GM10847 (cell line): ENCODE data around the gene SP1.

Experiments
- POLR2A ChIP-seq: IDR thresholded peaks from 2 replicates; pipeline ENCODE4 v1.6.1; 2011; ENCODE audit not compliant: insufficient read length; ENCODE audit errors: extremely low read depth

The SP1 gene

DNA sequence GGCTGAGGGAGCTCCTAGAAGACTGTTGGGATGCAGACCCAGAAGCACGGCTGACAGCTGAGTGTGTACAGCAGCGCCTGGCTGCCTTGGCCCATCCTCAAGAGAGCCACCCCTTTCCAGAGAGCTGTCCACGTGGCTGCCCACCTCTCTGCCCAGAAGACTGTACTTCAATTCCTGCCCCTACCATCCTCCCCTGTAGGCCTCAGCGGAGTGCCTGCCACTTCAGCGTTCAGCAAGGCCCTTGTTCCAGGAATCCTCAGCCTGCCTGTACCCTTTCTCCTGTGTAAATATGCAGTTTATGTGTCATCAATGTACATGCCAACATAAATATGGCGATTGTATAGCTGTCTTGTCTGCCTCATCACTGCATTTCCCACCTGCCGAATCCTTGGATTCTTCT lies 51.2 kb downstream of the SP1 start:
- TF ChIP-seq POLR2A = no peak

DNA sequence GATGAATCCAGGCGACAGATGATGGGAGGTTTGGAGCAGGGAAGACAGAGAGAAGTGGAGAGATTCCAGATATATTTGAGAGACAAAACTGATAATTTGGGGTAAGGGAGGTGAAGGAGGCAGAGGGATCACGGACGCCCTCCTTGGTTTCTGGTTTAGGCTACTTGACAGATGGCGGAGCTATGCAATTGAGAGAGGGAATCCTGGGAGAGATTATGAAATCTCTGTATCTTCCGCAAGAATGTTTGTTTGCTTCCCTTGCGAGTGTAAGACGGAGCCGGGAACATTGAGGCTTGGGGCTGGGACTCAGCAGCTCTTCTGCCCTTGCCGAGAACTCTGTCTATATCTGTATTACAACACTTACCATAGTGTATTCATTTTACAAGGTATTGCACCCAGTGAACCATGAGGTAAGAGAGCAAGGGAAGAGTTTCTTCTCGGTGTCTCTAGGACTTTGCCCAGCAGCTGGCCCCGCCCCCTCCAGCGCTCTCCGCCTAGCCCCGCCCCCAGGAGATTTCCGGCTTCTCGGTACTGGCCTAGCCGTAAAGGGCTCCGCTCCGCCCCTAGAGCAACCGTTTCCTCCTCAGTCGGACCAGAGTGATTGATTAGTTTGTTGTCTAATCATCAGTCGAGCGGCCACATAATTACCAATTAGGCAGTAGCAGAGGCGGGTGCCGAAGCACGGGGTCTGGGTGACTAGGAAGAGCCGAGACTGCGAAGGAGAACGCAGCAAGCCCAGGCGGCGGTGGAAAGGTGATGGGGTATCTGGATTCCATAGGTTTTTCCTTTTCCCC lies 61.3 kb downstream of the SP1 start, which contains the start of gene PRR13:
TSS of gene PRR13 (plus strand) at position 695 of the 794 bp plus-strand sequence. CDS start 981 bp downstream, outside the sequence.
- peak; percentile 94 for TF ChIP-seq POLR2A

DNA sequence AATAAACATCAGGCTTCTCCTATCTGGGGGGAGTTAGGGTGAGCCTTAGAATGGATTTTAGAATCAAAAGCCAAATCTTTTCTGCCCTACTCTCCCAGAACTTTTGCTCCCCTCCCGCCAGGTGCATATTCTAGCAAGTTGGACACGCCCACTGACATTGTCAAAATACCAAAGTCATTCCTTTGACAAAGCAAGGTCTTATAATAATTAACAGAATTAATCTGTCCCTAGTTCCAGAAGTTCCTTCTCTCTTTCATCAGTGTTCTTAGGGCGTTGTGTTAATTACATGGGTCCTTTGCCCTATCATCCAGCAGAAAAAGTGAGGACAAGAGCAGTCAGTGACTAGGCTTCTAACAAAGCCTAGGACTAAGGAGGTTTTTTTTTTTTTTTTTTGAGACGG lies 64.0 kb downstream of the SP1 start:
- TF ChIP-seq POLR2A = no peak

DNA sequence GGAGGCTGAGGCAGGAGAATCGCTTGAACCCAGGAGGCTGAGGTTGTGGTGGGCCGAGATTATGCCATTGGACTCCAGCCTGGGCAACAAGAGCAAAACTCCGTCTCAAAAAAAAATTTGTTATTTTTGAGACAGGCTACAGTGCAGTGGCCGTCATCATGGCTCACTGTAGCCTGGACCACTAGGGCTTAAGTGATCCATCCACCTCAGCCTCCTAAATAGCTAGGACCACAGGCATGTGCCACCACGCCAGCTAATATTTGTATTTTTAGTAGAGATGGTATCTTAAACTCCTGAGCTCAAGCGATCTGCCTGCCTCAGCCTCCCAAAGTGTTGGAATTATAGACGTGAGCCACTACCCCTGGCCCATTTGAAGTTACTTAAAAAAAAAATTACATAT lies 71.0 kb downstream of the SP1 start:
- TF ChIP-seq POLR2A = no peak

DNA sequence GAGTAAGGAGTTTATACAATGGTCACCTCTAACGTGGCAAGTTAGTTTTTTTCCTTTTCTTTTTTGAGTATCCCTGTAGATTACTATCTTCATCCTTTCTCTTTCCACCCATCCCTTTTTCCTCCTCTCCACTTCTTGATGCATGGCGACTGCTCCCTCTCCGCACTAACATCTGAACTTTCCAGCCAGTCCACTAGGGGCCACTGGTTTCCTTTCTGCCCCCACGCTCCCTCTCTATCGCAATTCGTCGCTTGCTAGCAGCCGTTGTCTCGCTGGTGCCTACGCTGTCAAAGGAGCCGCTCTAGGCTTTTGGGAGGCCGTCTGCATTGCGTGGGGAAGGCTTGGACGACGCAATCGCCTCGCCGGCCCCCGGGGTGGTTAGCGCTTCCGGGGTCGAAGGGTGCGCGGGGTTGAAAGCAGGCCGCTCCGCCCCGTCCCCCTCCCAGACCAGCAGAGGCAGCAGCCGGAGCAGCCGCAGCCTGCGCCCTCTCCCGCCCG lies 71.7 kb downstream of the SP1 start, which contains the start of gene PCBP2:
TSS of gene PCBP2 (plus strand) at position 442 of the 498 bp plus-strand sequence. CDS start 2,699 bp downstream, outside the sequence.
- peak; percentile 85 for TF ChIP-seq POLR2A

DNA sequence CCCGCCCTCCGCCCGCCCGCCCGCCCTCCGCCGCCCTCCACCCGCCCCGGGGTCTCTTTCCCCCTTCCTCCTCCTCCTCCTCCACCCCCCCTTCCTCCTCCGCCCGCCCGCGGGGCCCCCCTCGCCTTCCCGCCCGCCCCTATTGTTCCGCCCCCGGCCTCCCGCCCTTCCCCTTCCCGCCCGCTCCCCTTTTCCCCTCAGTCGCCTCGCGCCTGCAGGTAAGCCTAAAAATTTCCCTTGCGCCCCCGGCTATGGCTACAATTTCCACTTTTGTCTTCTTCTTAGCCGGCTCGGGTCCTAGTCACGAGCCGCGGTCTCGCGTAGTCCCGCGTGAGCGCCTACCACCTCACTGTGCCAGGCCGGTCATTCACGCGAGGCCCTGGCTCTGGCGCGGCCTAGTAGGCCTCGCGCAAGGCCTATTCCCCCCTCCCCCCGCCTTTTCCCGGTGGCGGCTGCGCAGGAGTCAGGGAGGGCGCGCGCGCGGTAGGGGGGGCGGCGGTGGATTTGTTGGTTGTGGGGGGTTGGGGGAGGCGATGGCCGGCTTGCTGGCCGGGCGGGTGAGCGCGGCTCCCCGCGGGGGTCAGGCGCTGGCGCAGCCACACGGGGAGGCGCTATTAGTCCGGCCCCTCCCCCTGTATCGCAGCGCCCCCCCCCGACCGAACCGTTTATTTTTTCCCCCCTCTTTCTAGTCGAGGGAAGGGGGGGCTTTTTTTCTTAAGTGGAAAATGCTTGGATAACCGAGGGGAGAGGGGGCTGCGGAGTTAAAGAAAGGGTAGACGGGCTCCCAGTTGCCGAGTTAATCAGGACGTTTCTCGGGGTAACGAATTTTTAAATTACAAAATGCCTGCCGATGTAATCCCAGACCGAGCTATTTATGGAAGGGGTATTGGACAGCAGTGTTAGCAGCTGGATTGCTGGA lies 72.4 kb downstream of the SP1 start:
- TF ChIP-seq POLR2A = no peak

DNA sequence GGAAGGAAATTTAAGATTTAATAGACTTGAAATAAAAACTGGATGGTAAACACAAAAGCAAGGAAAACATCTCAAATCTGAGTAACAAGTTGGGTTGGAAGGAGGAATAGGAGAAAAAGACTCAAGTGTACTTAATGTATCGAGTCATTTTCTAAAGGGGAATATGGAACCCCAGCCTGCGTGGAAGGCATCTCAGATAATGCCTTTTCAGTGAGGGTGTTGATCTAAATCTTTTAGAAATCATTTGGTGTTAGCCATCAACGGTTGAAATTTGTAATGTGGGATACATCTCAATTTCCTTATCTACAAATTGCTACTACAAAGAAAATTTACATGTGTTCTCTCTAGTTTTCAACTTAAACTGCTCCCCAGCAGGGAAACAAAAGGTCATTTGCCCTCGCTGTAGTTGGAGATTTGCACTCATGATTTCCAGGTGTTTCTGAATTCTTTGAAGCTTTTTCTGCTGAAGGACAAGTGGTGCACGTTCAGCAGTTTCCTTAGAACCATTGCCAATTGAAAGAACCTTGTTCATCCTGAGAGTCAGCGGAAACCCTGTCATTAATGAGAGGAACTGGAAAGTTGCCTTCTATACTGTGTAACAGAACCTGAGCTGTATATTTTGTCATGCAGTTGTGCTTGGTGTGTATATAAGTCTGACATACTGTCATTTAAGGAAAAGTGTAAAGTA lies 74.1 kb downstream of the SP1 start:
- no peak for TF ChIP-seq POLR2A

DNA sequence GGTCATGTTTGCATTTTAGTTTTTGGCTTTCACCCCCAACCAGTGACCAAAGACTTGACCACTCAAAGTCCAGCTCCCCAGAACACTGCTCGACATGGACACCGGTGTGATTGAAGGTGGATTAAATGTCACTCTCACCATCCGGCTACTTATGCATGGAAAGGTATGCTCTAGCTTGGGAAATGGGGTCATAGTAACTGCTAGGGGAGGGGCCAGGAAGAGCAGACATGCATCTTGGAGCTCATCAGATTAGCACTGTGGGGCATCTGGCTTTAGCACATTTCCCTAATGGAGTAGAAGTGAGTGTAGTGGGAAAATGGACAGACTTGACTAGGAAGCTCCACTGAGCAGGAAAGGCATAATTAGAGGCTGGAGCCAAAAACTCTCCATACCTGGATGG lies 74.7 kb downstream of the SP1 start:
- no peak for TF ChIP-seq POLR2A

DNA sequence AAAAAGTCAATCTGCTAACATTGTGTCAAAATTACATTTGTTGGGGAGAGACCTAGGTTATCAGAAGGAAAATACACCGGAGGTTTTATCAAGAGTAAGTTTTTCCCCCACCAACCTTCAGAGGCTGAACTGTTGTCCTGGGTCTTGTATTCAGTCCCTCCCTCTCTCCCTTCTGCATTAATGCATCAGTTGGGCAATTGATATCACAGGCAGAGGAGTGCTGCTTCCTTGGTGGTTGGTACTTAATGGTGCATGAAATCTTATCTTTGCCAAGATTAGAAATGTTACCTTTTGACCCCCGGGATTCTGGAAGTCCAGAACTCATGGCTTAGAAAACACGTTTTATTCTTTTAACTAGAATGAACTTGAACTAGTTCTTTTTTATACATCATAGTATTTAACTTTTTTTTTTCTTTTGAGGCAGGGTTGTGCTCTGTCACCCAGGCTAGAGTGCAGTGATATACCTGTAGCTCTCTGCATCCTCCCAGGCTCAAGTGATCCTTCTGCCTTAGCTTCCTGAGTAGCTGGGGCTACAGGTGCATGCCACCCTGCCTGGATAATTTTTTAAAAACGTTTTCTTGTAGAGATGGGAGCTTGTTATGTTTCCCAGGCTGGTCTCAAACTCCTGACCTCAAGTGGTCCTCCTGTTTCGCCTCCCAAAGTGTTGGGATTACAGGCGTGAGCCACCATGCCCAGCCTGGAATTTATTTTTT lies 76.8 kb downstream of the SP1 start:
- TF ChIP-seq POLR2A = no peak

DNA sequence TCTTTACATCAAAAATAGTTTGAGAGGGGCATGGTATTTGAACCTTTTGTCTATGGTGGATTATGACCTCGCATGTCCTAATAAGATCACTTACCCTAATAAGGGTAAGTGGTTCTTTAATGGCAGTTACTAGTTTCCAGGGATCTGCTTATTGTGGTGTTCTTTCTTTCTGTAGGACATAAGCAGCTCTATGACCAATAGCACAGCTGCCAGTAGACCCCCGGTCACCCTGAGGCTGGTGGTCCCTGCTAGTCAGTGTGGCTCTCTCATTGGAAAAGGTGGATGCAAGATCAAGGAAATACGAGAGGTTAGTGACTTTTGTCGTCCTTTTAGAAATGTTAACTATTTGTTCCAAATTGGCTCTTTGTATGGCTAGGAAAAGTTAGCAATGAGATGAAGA lies 79.1 kb downstream of the SP1 start:
- TF ChIP-seq POLR2A = no peak

DNA sequence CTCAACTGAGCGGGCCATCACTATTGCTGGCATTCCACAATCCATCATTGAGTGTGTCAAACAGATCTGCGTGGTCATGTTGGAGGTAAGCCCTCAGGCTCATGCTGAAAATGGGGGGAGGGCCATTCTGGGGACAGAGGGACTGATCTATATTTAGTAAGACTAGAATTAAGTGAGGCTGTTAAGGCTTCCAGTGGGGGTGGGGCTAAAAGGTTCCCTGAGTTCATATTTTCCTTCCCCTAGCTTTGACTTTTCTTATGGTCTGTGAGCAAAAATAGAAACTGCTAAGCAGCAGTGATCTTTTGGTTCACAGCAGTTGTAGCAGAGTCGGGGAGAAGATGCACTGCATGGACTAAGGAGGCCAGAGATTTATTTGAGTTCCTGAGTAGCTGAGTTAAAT lies 81.1 kb downstream of the SP1 start:
- no peak for TF ChIP-seq POLR2A

DNA sequence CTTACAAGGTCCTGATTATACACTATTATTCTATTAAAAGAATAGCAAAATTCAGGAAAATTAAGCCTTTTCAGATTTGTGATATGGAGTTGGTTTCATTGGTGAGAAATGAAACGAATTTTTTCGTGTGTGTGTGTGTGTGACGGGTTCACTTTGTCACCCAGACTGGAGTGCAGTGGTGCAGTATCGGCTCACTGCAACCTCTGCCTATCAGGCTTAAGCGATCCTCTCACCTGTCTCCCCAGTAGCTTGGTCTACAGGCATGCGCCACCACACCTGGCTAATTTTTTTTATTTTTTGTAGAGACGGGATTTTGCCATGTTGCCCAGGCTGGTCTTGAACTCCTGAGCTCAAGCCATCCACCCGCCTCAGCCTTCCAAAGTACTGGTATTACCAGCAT lies 81.6 kb downstream of the SP1 start:
- TF ChIP-seq POLR2A = no peak

DNA sequence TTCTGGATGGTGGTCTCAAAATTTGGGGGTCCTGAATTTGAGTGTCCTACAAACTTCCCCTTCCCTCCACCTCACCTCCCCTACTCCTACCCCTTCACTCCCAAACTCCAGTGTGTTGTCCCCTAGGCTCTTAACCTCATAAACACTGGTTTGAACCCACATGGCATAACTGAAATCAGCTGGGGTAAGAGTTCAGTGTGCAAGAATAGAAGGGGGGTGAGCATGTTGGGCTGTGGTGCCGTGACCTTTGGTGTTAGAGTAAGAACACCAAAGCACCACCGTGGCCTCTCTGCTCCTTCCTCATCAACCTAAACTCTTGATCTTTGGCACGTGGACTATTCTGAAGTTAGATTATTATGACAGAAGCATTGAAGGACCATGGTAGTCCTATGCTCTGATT lies 83.0 kb downstream of the SP1 start:
- TF ChIP-seq POLR2A = no peak

DNA sequence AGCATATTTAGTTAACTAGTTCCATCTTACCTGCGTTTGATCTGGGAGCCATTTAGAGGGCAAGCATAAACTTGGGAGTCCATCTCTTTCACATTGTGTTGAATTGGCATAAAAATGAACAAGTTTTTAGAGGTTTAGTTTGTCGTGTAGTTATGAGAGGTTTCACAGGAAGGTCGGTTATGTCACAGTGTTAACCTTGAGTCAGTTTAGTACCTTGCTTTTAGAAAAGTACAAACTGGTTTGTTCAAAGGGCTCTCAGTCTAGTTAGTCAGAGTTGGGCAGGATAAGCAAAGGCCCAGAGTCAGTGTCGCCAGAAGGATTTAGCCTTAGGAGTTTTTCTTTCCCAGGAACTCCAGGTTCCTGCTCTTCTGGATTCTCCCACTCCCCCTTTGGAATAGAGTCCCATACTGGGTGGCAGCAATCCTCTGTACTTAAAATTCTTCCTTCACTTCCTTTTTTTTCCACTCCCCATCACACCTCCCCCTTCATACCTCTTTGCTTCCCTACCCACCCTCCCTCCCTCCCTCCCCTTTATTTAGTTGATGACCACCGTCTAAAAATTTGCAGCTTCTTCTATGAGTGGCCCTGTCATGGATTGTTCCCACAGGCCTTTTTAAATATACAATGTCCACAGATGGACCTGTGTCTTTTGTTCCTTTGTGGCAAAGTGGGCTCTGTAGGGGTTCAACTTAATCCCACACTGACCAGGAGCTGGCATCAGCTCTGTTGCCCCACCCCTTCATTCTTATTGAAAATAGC lies 84.0 kb downstream of the SP1 start:
- no peak for TF ChIP-seq POLR2A
